RWPE2 (cell line): Measurements from ENCODE around the gene PGAP3.

Experiments
- ATAC-seq: fragments of 200-7000 bp; cut with Tn5 transposase; 3 replicates; pipeline ENCODE4 v1.9.1; 2021; ENCODE audit warnings: low read depth
- DNase-seq: peaks from one replicate; pipeline ENCODE4 v3.0.0-alpha.2; 2020; ENCODE audit warnings: low spot score
- H3K27ac ChIP-seq: fragments of 450-650 bp; 2 replicates; pipeline ENCODE4 v1.5.1; 2017; ENCODE audit warnings: mild to moderate bottlenecking; ENCODE audit not compliant: poor library complexity, severe bottlenecking
- H3K27me3 ChIP-seq: fragments of 250-450 bp; sonication (Bioruptor Pico); 2 replicates; pipeline ENCODE4 v1.5.1; 2021; ENCODE audit warnings: mild to moderate bottlenecking, moderate library complexity; ENCODE audit not compliant: insufficient read depth, poor library complexity, severe bottlenecking
- H3K36me3 ChIP-seq: fragments of 250-450 bp; sonication (Bioruptor Pico); 2 replicates; pipeline ENCODE4 v1.5.1; 2020; ENCODE audit warnings: low read depth, mild to moderate bottlenecking, moderate library complexity
- H3K4me1 ChIP-seq: fragments of 250-450 bp; sonication (Bioruptor Pico); 2 replicates; pipeline ENCODE4 v1.5.1; 2021; ENCODE audit warnings: mild to moderate bottlenecking, moderate library complexity; ENCODE audit not compliant: insufficient read depth, poor library complexity, severe bottlenecking
- H3K4me3 ChIP-seq: fragments of 250-450 bp; sonication (Bioruptor Pico); 2 replicates; pipeline ENCODE4 v1.5.1; 2021; ENCODE audit warnings: mild to moderate bottlenecking, moderate library complexity; ENCODE audit not compliant: severe bottlenecking
- H3K9me3 ChIP-seq: fragments of 250-450 bp; sonication (Bioruptor Pico); 2 replicates; pipeline ENCODE4 v1.5.1; 2021; ENCODE audit warnings: mild to moderate bottlenecking, moderate library complexity; ENCODE audit not compliant: severe bottlenecking
- TF ChIP-seq, protein P1 (sequence below): fragments of 450-650 bp; IDR thresholded peaks from one replicate; pipeline ENCODE4 v1.5.1; 2017; ENCODE audit warnings: mild to moderate bottlenecking, moderate library complexity; ENCODE audit not compliant: poor library complexity, severe bottlenecking

PGAP3 gene

GRCh38 chr17:39694593-39694992 lies 6.7 kb upstream of the PGAP3 start:
- no peak for ATAC-seq
- H3K27ac ChIP-seq, result no peak overlapping the region
- H3K4me1 ChIP-seq, result peaks cover 5% of the 10 kb centered on the region
- H3K9me3 ChIP-seq, result no peaks in the 10 kb centered on the region
- TF ChIP-seq, protein P1, sequence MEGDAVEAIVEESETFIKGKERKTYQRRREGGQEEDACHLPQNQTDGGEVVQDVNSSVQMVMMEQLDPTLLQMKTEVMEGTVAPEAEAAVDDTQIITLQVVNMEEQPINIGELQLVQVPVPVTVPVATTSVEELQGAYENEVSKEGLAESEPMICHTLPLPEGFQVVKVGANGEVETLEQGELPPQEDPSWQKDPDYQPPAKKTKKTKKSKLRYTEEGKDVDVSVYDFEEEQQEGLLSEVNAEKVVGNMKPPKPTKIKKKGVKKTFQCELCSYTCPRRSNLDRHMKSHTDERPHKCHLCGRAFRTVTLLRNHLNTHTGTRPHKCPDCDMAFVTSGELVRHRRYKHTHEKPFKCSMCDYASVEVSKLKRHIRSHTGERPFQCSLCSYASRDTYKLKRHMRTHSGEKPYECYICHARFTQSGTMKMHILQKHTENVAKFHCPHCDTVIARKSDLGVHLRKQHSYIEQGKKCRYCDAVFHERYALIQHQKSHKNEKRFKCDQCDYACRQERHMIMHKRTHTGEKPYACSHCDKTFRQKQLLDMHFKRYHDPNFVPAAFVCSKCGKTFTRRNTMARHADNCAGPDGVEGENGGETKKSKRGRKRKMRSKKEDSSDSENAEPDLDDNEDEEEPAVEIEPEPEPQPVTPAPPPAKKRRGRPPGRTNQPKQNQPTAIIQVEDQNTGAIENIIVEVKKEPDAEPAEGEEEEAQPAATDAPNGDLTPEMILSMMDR, result no peak
- H3K36me3 ChIP-seq, result no peaks in the 10 kb centered on the region
- H3K4me3 ChIP-seq, result no peak overlapping the region
- DNase-seq, result no peak
- no peaks in the 10 kb centered on the region for H3K27me3 ChIP-seq

DNA sequence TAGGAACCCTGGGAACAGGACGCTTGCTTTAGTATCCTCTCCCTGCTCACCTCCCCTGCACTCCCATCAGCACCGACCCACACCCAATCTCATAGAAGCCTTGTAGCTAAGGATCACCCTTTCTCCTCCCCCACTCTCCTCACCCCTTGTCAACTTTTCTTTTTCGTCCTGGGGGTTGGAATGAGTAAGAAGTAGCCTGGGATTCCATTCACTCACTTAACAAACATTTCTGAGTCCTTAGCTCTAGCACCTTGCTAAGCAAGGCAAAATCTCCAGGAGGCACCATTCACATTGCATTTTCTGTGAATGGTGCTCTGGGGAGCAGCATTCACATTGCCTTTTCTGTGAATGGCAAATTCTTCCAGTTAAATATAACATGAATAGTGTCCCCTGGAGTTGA lies 1.1 kb upstream of the PGAP3 start:
- TF ChIP-seq, protein P1, result no peak
- ATAC-seq (no peak), DNase-seq (no peak)
- H3K9me3 ChIP-seq, result no peaks in the 10 kb centered on the region
- peaks cover 5% of the 10 kb centered on the region for H3K4me1 ChIP-seq
- H3K4me3 ChIP-seq, result peak overlapping the region; percentile 81
- peak overlapping the region; percentile 80 for H3K27ac ChIP-seq
- H3K36me3 ChIP-seq, result no peaks in the 10 kb centered on the region
- H3K27me3 ChIP-seq, result no peaks in the 10 kb centered on the region

GRCh38 chr17:39688475-39688835 lies 598 bp upstream of the PGAP3 start:
- no peak for DNase-seq

GRCh38 chr17:39687101-39687545 lies 734 bp downstream of the PGAP3 start:
- H3K4me3 ChIP-seq, result peak overlapping the region; percentile 81
- H3K36me3 ChIP-seq, result no peaks in the 10 kb centered on the region
- TF ChIP-seq, protein P1, result no peak
- DNase-seq (no peak), ATAC-seq (no peak)
- peak overlapping the region; percentile 80 for H3K27ac ChIP-seq
- H3K9me3 ChIP-seq, result no peaks in the 10 kb centered on the region
- peaks cover 5% of the 10 kb centered on the region for H3K4me1 ChIP-seq
- H3K27me3 ChIP-seq, result no peaks in the 10 kb centered on the region

More at GRCh38 chr17:39688475-39688835, 598 bp upstream of the PGAP3 start:
- H3K27me3 ChIP-seq, result no peaks in the 10 kb centered on the region
- no peaks in the 10 kb centered on the region for H3K36me3 ChIP-seq
- peak overlapping the region; percentile 80 for H3K27ac ChIP-seq
- H3K4me1 ChIP-seq, result peaks cover 5% of the 10 kb centered on the region
- H3K9me3 ChIP-seq, result no peaks in the 10 kb centered on the region
- ATAC-seq, result 0 out of 3 replicates have a peak, but pooled peaks have one; percentile 8
- peak overlapping the region; percentile 81 for H3K4me3 ChIP-seq
- TF ChIP-seq, protein P1, result no peak

- no peak overlapping the region for H3K27ac ChIP-seq
- no peaks in the 10 kb centered on the region for H3K36me3 ChIP-seq
- H3K9me3 ChIP-seq, result no peaks in the 10 kb centered on the region
- no peaks in the 10 kb centered on the region for H3K27me3 ChIP-seq
- H3K4me1 ChIP-seq, result peaks cover 5% of the 10 kb centered on the region
- H3K4me3 ChIP-seq, result no peak overlapping the region
- TF ChIP-seq, protein P1, result no peak
- DNase-seq (peak; percentile 30), ATAC-seq (no peak)
These were observed 3.3 kb downstream of the PGAP3 start for GRCh38 chr17:39684369-39685192.
